ENCODE measurements around the gene NES.

DNA sequence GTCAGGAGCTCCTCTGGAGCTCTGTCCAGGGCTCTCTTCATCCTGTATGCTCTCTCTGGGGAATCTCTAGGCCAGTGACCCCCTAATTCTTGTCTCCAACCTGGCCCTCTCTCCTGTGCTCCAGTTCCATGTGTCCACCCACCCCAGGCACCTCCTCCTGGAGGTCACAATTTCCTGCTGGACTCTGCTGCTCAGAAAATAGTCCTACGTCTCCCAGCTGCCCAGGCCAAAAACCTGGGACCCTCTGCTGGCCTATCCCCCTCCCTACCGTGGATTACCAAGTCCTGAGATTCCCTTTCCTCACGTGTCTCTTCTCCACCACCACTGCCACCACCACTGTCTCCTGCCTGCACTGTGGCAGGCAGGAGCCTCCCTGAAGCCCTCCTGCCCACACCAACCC is 11.7 kb downstream of the NES start:
- no peak for TF ChIP-seq POLR2A (IDR thresholded peaks at IDR 0.05; ENCODE audit: extremely low read depth, insufficient read length)
- TF ChIP-seq, protein P1, sequence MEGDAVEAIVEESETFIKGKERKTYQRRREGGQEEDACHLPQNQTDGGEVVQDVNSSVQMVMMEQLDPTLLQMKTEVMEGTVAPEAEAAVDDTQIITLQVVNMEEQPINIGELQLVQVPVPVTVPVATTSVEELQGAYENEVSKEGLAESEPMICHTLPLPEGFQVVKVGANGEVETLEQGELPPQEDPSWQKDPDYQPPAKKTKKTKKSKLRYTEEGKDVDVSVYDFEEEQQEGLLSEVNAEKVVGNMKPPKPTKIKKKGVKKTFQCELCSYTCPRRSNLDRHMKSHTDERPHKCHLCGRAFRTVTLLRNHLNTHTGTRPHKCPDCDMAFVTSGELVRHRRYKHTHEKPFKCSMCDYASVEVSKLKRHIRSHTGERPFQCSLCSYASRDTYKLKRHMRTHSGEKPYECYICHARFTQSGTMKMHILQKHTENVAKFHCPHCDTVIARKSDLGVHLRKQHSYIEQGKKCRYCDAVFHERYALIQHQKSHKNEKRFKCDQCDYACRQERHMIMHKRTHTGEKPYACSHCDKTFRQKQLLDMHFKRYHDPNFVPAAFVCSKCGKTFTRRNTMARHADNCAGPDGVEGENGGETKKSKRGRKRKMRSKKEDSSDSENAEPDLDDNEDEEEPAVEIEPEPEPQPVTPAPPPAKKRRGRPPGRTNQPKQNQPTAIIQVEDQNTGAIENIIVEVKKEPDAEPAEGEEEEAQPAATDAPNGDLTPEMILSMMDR (IDR thresholded peaks at IDR 0.05; ENCODE audit: low read depth, low read length), result no peak
